ENCODE data around the gene TNFRSF17. TPM values are rescaled to one million over a fixed set of nuclear protein-coding genes. Genes with fewer than 3 reads are reported as not detected.
"Not testable (repeated sequence)": the region's sequence is repeated elsewhere in the genome, so short reads cannot be mapped to it uniquely, and the experiment has no call there.

The TNFRSF17 gene
- total RNA-seq, 1 experiment from 2014 or later = not detected

DNA sequence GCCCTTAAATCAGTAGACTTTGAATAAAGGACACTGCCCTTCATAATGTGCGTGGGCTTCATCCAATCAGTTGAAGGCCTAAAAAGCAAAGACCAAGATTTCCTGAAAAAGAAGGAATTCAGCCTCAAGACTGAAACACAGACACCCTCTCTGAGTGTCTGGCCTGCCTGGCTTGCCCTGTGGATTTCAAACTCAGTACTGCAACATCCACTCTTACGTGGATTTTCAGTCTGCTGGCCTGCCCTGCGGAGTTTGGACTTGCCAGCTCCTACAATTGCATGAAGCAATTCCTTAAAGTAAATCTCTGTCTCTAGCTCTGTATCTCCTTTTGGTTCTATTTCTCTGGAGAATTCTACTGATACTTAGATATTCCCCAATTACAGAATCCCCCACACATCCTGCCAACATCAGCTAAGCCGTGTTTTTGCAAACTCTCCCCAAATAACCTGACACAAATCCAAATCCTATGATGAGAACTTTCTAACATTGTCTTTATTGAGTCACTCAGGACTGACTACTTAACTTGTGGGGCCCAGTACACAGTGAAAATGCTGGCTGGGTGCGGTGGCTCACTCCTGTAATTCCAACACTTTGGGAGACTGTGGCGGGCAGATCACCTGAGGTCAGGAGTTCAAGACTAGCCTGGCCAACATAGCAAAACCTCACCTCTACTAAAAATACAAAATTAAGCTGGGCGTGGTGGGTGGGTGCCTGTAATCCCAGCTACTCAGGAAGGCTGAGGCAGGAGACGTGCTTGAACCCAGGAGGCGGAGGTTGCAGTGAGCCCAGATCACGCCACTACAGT is 7.2 kb upstream of the TNFRSF17 start:
- no peaks in the 10 kb centered on the region for H3K36me3 ChIP-seq (replicated peaks; ENCODE audit: control insufficient read depth, insufficient read depth, low read length)
- H3K4me3 ChIP-seq (ENCODE audit: insufficient read depth, low read depth, low read length) = no peak overlapping the region
- DNase-seq = no peak
- H3K27me3 ChIP-seq (ENCODE audit: control insufficient read depth, insufficient read depth, low read length) = no peaks in the 10 kb centered on the region

DNA sequence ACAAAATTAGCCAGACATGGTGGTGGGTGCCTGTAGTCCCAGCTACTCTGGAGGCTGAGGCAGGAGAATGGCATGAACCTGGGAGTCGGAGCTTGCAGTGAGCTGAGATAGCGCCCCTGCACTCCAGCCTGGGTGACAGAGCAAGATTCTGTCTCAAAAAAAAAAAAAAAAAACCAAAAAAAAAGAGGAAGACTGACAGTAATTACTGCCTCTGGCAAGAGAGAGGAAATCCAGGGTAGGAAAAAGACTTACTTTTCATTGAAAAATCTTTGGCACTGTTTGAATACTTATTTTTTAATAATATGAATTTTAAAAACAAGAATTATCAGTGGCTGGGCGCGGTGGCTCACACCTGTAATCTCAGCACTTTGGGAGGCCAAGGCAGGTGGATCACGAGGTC is 2.6 kb upstream of the TNFRSF17 start:
- H3K36me3 ChIP-seq (replicated peaks; ENCODE audit: control insufficient read depth, insufficient read depth, low read length); H3K4me3 ChIP-seq (ENCODE audit: insufficient read depth, low read depth, low read length); H3K27me3 ChIP-seq (ENCODE audit: control insufficient read depth, insufficient read depth, low read length); DNase-seq: not testable (repeated sequence)

DNA sequence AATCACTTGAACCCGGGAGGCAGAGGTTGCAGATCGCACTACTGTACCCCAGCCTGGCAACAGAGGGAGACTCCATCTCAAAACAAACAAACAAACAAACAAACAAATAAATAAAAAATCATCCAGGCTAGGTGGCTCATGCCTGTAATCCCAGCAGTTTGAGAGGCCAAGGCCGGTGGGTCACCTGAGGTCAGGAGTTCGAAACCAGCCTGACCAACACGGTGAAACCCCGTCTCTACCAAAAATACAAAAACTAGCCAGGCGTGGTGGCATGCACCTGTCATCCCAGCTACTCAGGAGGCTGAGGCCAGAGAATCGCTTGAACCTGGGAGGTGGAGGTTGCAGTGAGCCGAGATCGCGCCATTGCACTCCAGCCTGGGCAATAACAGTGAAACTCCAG is 2.0 kb upstream of the TNFRSF17 start:
- H3K36me3 ChIP-seq (replicated peaks; ENCODE audit: control insufficient read depth, insufficient read depth, low read length); H3K27me3 ChIP-seq (ENCODE audit: control insufficient read depth, insufficient read depth, low read length); H3K4me3 ChIP-seq (ENCODE audit: insufficient read depth, low read depth, low read length); DNase-seq: not testable (repeated sequence)

DNA sequence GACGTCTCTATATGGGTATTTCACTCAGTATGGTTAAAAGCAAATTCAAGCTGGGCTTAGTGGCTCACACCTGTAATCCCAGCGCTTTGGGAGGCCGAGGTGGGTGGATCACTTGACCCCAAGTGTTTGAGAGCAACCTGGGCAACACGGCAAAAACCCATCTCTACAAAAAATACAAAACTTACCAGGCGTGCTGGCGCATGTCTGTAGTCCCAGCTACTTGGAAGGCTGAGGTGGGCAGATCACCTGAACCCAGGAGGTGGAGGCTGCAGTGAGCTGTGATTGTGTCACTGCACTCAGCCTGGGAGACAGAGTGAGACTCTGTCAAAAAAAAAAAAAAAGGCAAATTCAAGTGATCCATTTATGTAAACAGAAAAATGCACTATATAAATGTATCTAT is 1.3 kb upstream of the TNFRSF17 start:
- no peak for DNase-seq
- Histone ChIP-seq H3K36me3 (replicated peaks; ENCODE audit: control insufficient read depth, insufficient read depth, low read length) (no peaks in the 10 kb centered on the region), H3K27me3 (ENCODE audit: control insufficient read depth, insufficient read depth, low read length) (no peaks in the 10 kb centered on the region), H3K4me3 (ENCODE audit: insufficient read depth, low read depth, low read length) (no peak overlapping the region)

DNA sequence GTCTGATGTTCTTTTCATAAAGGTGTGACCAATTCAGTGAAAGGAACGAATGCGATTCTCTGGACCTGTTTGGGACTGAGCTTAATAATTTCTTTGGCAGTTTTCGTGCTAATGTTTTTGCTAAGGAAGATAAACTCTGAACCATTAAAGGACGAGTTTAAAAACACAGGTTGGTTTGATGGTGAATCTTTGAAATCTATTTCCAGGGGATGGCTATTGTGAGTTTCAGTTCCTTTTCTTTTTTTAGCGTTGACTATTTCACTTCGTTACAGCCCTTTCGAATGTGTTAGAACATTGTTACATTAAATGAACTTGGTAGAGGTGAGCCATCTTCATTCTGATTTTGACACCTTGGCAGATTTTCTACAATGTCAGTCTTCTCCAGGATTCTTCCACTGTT is 1.2 kb downstream of the TNFRSF17 start:
- Histone ChIP-seq H3K4me3 (ENCODE audit: insufficient read depth, low read depth, low read length) (no peak overlapping the region), H3K36me3 (replicated peaks; ENCODE audit: control insufficient read depth, insufficient read depth, low read length) (no peaks in the 10 kb centered on the region), H3K27me3 (ENCODE audit: control insufficient read depth, insufficient read depth, low read length) (no peaks in the 10 kb centered on the region)
- no peak for DNase-seq

DNA sequence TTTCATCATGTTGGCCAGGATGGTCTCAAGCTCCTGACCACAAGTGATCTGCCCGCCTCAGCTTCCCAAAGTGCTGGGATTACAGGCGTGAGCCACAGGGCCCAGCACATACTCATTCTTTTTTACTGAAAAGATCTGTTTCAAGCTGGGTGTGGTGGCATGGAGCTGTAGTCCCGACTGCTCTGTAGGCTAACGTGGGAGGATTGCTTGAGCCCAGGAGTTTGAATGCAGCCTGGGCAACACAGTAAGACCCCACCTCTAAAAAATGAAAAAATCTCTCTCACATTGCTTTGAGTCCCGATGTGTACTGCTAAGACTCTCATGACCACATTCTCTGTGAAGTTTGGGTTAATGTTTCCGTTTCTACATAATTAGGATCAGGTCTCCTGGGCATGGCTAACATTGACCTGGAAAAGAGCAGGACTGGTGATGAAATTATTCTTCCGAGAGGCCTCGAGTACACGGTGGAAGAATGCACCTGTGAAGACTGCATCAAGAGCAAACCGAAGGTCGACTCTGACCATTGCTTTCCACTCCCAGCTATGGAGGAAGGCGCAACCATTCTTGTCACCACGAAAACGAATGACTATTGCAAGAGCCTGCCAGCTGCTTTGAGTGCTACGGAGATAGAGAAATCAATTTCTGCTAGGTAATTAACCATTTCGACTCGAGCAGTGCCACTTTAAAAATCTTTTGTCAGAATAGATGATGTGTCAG is 2.3 kb downstream of the TNFRSF17 start:
- no peak for DNase-seq
- Histone ChIP-seq H3K36me3 (replicated peaks; ENCODE audit: control insufficient read depth, insufficient read depth, low read length) (no peaks in the 10 kb centered on the region), H3K27me3 (ENCODE audit: control insufficient read depth, insufficient read depth, low read length) (no peaks in the 10 kb centered on the region), H3K4me3 (ENCODE audit: insufficient read depth, low read depth, low read length) (no peak overlapping the region)

DNA sequence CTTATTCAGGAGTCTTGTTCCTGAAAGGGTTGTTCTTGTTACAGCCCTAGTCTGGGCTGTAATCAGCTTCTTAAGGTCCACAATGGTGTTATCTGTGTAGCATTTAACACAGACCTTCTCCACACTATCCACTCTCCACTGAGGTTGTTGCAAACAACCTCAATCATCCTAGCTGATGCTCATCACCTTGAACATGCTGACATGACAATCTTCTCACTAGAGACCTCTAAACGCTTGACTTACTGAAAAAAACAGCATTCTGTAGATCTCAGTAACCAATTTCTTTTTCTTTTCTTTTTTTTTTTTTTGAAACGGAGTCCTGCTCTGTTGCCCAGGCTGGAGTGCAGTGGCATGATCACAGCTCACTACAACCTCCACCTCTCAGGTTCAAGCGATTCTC is 3.6 kb downstream of the TNFRSF17 start:
- Histone ChIP-seq H3K27me3 (ENCODE audit: control insufficient read depth, insufficient read depth, low read length) (no peaks in the 10 kb centered on the region), H3K36me3 (replicated peaks; ENCODE audit: control insufficient read depth, insufficient read depth, low read length) (no peaks in the 10 kb centered on the region), H3K4me3 (ENCODE audit: insufficient read depth, low read depth, low read length) (no peak overlapping the region)
- DNase-seq = no peak

DNA sequence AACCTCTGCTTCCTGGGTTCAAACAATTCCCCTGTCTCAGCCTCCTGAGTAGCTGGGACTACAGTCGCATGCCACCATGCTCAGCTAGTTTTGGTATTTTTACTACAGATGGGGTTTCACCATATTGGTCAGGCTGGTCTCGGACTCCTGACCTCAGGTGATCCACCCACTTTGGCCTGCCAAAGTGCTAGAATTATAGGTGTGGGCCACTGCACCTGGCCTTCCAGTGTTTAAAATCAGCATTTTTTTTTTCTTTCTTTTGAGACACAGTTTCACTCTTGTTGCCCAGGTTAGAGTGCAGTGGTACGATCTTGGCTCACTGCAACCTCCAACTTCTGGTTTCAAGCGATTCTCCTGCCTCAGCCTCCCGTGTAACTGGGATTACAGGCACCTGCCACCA is 5.3 kb downstream of the TNFRSF17 start:
- not testable (repeated sequence) for H3K27me3 ChIP-seq (ENCODE audit: control insufficient read depth, insufficient read depth, low read length); H3K4me3 ChIP-seq (ENCODE audit: insufficient read depth, low read depth, low read length); DNase-seq; H3K36me3 ChIP-seq (replicated peaks; ENCODE audit: control insufficient read depth, insufficient read depth, low read length)

DNA sequence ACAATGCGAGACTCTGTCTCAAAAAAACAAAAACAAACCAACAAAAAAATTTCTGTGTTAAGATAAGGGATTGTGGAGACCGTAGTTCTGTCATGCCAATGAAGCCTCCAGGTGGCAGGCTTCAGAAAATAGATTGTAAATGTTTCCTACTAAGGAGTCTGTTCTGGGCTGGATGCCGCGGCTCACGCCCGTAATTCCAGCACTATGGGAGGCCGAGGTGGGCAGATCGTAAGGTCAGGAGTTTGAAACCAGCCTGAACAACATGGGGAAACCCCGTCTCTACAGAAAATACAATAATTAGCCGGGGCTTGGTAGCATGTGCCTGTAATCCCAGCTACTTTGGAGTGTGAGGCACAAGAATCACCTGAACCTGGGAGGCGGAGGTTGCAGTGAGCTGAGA is 7.1 kb downstream of the TNFRSF17 start:
- Histone ChIP-seq H3K36me3 (replicated peaks; ENCODE audit: control insufficient read depth, insufficient read depth, low read length) (no peaks in the 10 kb centered on the region), H3K27me3 (ENCODE audit: control insufficient read depth, insufficient read depth, low read length) (no peaks in the 10 kb centered on the region), H3K4me3 (ENCODE audit: insufficient read depth, low read depth, low read length) (no peak overlapping the region)
- no peak for DNase-seq

DNA sequence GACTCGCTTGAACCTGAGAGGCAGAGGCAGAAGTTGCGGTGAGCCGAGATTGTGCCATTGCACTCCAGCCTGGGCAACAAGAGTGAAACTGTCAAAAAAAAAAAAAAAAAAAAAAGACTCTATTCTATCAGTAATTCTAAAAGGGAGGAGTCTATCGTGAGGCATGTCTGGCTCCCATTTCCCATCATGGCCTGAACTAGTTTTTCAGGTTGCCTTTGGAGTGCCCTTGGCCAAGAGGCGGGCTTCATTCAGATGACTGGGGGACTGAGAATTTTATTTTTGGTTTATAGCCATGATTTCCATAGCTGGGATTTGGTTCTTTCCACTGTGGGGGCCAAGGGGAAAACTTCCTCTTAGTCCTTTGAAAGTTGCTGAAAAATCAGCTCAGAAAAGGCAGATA is 8.1 kb downstream of the TNFRSF17 start:
- Histone ChIP-seq H3K27me3 (ENCODE audit: control insufficient read depth, insufficient read depth, low read length) (no peaks in the 10 kb centered on the region), H3K36me3 (replicated peaks; ENCODE audit: control insufficient read depth, insufficient read depth, low read length) (no peaks in the 10 kb centered on the region), H3K4me3 (ENCODE audit: insufficient read depth, low read depth, low read length) (no peak overlapping the region)
- no peak for DNase-seq

DNA sequence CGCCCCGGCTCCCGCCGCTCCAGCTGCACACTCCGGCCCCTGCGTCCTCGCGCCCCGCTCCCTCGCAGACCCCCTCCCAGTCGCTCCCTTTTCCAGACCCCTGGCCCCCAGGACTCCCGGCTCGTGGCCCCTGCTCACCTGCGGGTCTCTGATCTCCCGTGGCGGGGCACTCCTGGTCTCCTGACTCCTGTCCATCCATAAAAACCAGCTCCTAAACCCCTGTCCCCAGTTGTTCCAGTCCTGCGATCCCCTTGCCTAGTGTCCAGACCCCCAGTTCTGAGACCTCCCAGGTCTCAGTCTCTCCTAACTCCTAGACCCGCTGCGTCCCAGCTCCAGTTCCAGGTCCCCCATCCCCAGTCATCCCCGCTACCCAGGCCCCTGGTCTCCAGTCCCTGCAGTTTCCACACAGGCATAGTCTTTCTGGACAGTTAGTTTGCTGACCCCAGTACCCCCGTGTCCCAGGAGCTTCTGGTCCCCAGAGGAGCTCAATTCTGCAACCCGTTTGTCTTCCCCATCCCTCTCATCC is 11.9 kb downstream of the TNFRSF17 start:
- Histone ChIP-seq H3K27me3 (ENCODE audit: control insufficient read depth, insufficient read depth, low read length) (no peaks in the 10 kb centered on the region), H3K36me3 (replicated peaks; ENCODE audit: control insufficient read depth, insufficient read depth, low read length) (no peaks in the 10 kb centered on the region), H3K4me3 (ENCODE audit: insufficient read depth, low read depth, low read length) (peak overlapping the region; percentile 87)
- DNase-seq = peak; percentile 54

DNA sequence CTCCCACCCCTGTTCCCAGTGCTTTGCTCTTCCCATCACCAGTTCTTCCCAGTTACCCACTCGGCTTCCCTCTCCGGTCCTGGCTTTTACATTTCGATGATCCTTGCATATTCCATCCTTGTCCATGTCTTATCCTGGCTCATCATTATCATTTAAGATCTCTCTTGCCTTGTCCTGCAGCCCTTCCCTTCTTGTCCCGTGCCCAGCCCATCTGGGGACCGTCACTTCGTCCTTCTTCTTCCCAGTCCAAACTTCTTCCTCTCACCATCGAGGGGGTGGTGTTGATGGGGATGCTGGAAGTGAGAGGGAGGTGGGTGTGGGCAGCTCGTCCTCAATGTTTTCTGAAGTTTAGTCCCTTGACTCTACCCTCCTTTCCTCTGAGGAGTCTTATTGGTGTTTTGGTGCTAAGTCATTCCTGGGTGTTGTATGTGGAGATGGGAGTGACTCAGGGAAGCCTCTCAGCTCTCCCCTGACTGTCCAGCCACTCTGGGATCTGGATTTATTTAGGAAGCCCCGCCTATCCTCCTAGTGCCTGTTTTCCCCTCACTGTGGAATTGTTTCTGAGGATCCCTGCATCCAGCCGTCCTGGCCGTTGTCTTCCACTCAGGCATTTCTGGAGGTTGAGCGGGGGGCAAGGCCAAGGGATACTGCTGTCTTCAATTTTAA is 12.5 kb downstream of the TNFRSF17 start:
- Histone ChIP-seq H3K36me3 (replicated peaks; ENCODE audit: control insufficient read depth, insufficient read depth, low read length) (no peaks in the 10 kb centered on the region), H3K4me3 (ENCODE audit: insufficient read depth, low read depth, low read length) (peak overlapping the region; percentile 87), H3K27me3 (ENCODE audit: control insufficient read depth, insufficient read depth, low read length) (no peaks in the 10 kb centered on the region)
- no peak for DNase-seq

DNA sequence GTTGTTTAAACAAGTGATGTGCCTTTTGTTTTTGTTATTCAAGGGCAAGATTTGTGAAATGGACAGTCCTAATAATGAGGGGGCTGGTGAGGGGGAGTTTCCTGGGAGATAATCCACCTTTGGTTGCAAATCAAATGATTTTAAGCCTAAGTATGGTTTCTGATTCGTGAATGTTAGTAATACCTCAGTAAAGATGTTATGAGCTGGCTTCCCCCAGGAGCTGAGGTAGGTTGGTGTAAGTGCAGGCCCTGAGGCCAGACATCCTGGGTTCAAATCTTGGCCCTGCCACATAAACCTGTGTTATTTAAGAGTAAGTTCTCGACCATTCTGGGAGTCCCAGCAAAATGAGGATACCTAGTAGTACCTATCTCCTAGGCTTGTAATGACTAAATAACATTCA is 13.1 kb downstream of the TNFRSF17 start:
- Histone ChIP-seq H3K4me3 (ENCODE audit: insufficient read depth, low read depth, low read length) (no peak overlapping the region), H3K27me3 (ENCODE audit: control insufficient read depth, insufficient read depth, low read length) (no peaks in the 10 kb centered on the region), H3K36me3 (replicated peaks; ENCODE audit: control insufficient read depth, insufficient read depth, low read length) (no peaks in the 10 kb centered on the region)
- DNase-seq = no peak

DNA sequence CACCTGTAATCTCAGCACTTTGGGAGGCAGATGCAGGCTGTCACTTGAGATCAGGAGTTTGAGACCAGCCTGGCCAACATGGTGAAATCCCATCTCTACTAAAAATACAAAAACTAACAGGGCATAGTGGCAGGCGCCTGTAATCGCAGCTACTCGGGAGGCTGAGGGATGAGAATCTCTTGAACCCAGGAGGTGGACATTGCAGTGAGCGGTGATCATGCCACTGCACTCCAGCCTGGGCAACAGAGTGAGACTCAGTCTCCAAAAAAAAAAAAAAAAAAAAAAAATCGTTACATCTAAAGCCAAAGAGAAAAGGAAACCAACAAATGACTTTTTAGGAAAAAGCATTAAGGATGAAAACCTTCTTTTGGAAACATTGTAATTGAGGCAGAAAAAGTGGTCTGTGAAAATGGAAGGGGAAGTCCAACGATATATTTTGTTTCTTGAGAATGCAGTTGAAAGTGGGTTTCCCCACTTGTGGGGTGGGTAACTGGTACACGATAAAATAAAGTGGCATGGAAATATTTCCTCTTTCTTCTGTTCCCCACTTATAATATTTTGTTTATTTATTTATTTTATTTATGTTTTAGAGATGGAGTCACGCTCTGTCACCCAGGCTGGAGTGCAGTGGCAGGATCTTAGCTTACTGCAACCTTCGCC is 14.1 kb downstream of the TNFRSF17 start:
- no peak for DNase-seq
- no peak overlapping the region for H3K4me3 ChIP-seq (ENCODE audit: insufficient read depth, low read depth, low read length)
- H3K36me3 ChIP-seq (replicated peaks; ENCODE audit: control insufficient read depth, insufficient read depth, low read length) = no peaks in the 10 kb centered on the region
- H3K27me3 ChIP-seq (ENCODE audit: control insufficient read depth, insufficient read depth, low read length) = no peaks in the 10 kb centered on the region

Data from H7 (cell line).